ENCODE results near the gene PDE4C. TPM values are rescaled to one million over a fixed set of nuclear protein-coding genes. Genes with fewer than 3 reads are reported as not detected.
A peak's percentile ranks its signal among the peaks of the same experiment; 100 is the strongest.

The PDE4C gene
- polyA plus RNA-seq, 4 donors = 1.1 to 2.1 (median 1.4) TPM

DNA sequence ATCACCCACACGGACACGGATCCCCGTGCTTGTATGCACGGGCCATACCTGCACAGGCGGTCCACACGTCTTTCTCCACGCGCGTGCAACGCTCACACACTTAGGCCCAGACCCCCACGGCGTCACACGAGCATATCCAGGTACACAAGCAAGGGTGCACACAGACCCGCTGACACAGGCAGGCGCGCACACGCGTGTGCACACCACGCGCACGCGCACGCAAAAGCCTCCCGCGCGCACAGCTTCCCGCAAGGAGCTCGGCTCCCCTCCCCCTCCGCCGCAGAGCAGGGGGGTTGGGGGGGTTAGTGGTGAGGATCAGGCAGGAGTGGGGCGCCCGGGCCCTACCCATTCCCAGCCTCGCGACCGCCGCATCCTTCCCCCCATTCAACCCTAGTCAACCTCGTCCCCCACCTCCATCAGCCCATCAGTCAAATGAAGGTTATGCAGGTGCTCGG is 22.8 kb downstream of the PDE4C start:
- no peak for DNase-seq (ENCODE audit: low read depth in 4 of 4, low spot score in 2 of 4)

- no peak for DNase-seq (ENCODE audit: low read depth in 4 of 4, low spot score in 2 of 4)
Measured at GRCh38 chr19:18202778-18203407, 23.3 kb downstream of the PDE4C start.

GRCh38 chr19:18202397-18202777 is 23.9 kb downstream of the PDE4C start:
- no peak for DNase-seq (ENCODE audit: low read depth in 4 of 4, low spot score in 2 of 4)

GRCh38 chr19:18198374-18198773 is 27.9 kb downstream of the PDE4C start:
- DNase-seq (ENCODE audit: low read depth in 4 of 4, low spot score in 2 of 4) = no peak

GRCh38 chr19:18197941-18198340 is 28.3 kb downstream of the PDE4C start:
- no peak for DNase-seq (ENCODE audit: low read depth in 4 of 4, low spot score in 2 of 4)

- DNase-seq (ENCODE audit: low read depth in 4 of 4, low spot score in 2 of 4) = no peak
Measured at GRCh38 chr19:18197306-18197705, 28.9 kb downstream of the PDE4C start.

DNA sequence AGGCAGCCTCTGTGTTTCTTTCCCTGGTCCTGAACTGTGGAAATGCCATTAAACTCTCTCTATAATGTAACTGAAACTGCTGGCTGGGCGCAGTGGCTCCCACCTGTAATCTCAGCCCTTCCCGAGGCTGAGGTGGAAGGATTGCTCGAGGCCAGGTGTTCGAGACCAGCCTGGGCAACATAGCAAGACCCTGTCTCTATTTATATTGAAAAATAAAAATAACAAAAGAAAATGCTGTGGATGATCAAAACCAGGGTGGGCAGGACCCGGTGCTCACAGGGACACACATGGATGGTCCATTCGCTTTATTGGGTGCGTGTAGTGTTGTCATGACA is 29.8 kb downstream of the PDE4C start:
- no peak for DNase-seq (ENCODE audit: low read depth in 4 of 4, low spot score in 2 of 4)

- DNase-seq (ENCODE audit: low read depth in 4 of 4, low spot score in 2 of 4) = no peak
Measured at GRCh38 chr19:18194554-18195238, 31.5 kb downstream of the PDE4C start.

GRCh38 chr19:18194181-18194530 is 32.1 kb downstream of the PDE4C start:
- DNase-seq (ENCODE audit: low read depth in 4 of 4, low spot score in 2 of 4) = no peak

DNA sequence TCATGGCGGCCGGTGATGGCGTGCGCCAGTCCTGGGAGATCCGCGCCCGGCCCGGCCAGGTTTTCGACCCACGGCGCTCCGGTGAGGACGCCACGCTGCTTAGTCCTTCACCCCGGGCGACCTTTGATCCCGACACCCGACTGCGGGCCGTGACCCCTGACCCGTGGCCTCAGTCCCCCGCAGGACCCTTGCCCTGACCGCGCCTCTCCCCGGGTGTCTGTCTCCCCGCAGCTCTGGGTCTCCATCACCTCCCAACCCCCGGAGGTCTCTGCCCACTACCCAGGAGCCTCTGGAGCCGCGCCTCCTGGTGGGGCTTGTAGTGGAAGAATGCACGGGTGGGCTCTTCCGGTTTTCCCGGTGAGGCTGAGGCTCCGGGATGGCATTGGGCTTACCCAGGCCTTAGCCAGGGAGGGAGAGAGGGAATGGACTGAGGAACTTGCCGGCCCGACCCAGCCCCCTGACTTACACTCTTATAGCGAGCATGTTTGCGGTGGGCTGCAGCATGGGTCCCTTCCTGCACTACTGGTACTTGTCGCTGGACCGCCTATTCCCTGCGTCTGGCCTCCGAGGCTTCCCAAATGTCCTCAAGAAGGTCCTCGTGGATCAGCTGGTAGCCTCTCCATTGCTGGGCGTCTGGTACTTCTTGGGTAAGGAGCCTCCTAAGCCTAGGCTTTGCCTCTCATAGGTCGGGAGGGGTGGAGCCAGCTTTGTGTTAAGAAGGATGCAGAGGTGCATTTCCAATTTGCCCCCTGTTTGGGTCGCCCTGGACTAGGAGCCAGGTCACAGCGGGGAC is 32.7 kb downstream of the PDE4C start:
- DNase-seq (ENCODE audit: low read depth in 4 of 4, low spot score in 2 of 4) = no peak

DNA sequence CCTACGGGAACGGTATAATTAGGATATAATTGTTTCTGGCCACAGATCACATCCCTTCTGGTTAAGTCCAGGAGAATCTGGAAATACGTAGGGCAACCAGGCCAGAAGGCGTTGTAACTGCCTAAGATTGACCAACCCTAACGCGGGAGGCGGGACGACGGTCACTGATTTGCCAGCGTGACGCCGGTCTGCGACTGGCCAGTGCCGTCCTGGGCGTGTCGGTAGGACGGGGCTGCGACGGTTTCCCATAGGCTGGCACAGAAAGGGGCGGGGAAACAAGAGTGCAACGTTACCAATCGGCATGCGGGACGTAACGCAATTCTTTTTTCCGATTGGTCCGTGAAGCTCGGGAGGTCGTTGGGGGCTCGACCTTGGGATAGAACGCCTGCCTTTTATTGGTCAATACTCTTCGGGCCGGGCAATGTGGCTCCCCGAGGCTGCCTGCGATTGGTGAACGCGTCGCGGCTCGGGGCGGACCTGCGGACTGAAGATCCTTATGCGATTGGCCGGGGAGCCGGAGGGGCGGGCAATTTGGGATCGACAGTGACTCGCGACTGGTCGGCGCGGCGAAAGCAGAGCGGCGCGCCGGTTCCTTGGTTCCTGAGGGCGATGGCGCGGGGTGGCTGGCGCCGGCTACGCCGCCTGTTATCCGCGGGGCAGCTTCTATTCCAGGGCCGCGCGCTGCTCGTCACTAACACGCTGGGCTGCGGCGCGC is 33.4 kb downstream of the PDE4C start, which contains the start of gene MPV17L2:
Gene MPV17L2, plus strand, starts transcription at position 546 of the 715 bp plus-strand sequence. Its CDS starts 64 bp downstream, at position 610.
- peak; percentile 97 to 100 (median 99) for DNase-seq (ENCODE audit: low read depth in 4 of 4, low spot score in 2 of 4)

- no peak for DNase-seq (ENCODE audit: low read depth in 4 of 4, low spot score in 2 of 4)
Measured at GRCh38 chr19:18191640-18192062, 34.6 kb downstream of the PDE4C start.

GRCh38 chr19:18190278-18190677 is 36.0 kb downstream of the PDE4C start:
- no peak for DNase-seq (ENCODE audit: low read depth in 4 of 4, low spot score in 2 of 4)

GRCh38 chr19:18185538-18185937 is 40.7 kb downstream of the PDE4C start:
- no peak for DNase-seq (ENCODE audit: low read depth in 4 of 4, low spot score in 2 of 4)

GRCh38 chr19:18183529-18183928 is 42.7 kb downstream of the PDE4C start:
- DNase-seq (ENCODE audit: low read depth in 4 of 4, low spot score in 2 of 4) = no peak

DNA sequence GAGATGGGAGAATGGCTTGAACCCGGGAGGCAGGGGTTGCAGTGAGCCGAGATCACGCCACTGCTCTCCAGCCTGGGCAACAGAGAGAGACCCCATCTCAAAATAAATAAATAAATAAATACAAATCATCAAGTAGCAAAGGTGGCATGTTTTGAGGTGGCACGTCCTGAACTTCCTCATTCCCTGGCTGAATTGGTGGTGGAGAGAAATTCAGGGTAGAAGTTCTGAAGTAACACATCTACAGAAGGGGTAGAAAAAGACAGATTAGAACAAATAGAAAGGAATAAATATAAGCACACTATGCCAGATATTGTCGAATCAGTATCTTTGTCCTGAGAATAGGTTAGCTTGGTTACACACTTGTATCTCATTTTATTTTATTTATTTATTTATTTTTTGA is 46.3 kb downstream of the PDE4C start:
- DNase-seq (ENCODE audit: low read depth in 4 of 4, low spot score in 2 of 4) = no peak

- no peak for DNase-seq (ENCODE audit: low read depth in 4 of 4, low spot score in 2 of 4)
Measured at GRCh38 chr19:18176367-18177310, 49.6 kb downstream of the PDE4C start.

DNA sequence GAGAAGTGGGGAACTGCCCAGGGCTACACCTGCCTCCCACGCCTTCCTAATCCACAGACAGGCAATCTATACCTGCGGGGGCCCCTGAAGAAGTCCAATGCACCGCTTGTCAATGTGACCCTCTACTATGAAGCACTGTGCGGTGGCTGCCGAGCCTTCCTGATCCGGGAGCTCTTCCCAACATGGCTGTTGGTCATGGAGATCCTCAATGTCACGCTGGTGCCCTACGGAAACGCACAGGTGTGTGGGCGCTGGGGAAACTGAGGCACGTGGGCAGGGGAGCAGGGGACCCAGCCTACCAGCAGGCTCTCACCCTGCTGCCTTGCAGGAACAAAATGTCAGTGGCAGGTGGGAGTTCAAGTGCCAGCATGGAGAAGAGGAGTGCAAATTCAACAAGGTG is 51.3 kb downstream of the PDE4C start:
- DNase-seq (ENCODE audit: low read depth in 4 of 4, low spot score in 2 of 4) = no peak
